KG1 (cell line): ENCODE measurements around the gene SS18.

Source experiments
- DNase-seq: peaks from one replicate; lab custom pipeline; 2025; lab: John Stamatoyannopoulos, UW

The SS18 gene

GRCh38 chr18:26071725-26072124 is 18.7 kb downstream of the SS18 start:
- no peak for DNase-seq

GRCh38 chr18:26071020-26071419 is 19.4 kb downstream of the SS18 start:
- DNase-seq: no peak

GRCh38 chr18:26059357-26059756 is 31.1 kb downstream of the SS18 start:
- DNase-seq: no peak

- DNase-seq: no peak
Measured at GRCh38 chr18:26057344-26057773, 33.1 kb downstream of the SS18 start.

- DNase-seq: no peak
Measured at GRCh38 chr18:26056291-26056690, 34.1 kb downstream of the SS18 start.

GRCh38 chr18:26052505-26052904 is 37.9 kb downstream of the SS18 start:
- DNase-seq: no peak

GRCh38 chr18:26051843-26052242 is 38.6 kb downstream of the SS18 start:
- DNase-seq: no peak

GRCh38 chr18:26046419-26047077 is 43.9 kb downstream of the SS18 start:
- DNase-seq: no peak

GRCh38 chr18:26044807-26045206 is 45.6 kb downstream of the SS18 start:
- DNase-seq: no peak

- no peak for DNase-seq
Measured at GRCh38 chr18:26040051-26040656, 50.3 kb downstream of the SS18 start.

GRCh38 chr18:26039203-26039602 is 51.2 kb downstream of the SS18 start:
- no peak for DNase-seq

- DNase-seq: no peak
Measured at GRCh38 chr18:26036635-26037034, 53.8 kb downstream of the SS18 start.

- no peak for DNase-seq
Measured at GRCh38 chr18:26034850-26035497, 55.4 kb downstream of the SS18 start.

- DNase-seq: no peak
Measured at GRCh38 chr18:26022585-26022984, 67.8 kb downstream of the SS18 start.

GRCh38 chr18:26021061-26021754 is 69.2 kb downstream of the SS18 start:
- DNase-seq: no peak

- DNase-seq: no peak
Measured at GRCh38 chr18:26017929-26018328, 72.5 kb downstream of the SS18 start.

- no peak for DNase-seq
Measured at GRCh38 chr18:26014462-26014861, 76.0 kb downstream of the SS18 start.

- DNase-seq: no peak
Measured at GRCh38 chr18:26008619-26009018, 81.8 kb downstream of the SS18 start.

GRCh38 chr18:26008096-26008495 is 82.3 kb downstream of the SS18 start:
- DNase-seq: no peak

- DNase-seq: no peak
Measured at GRCh38 chr18:26005950-26006349, 84.5 kb downstream of the SS18 start.

- DNase-seq: no peak
Measured at GRCh38 chr18:26004832-26005231, 85.6 kb downstream of the SS18 start.

- no peak for DNase-seq
Measured at GRCh38 chr18:26003817-26004216, 86.6 kb downstream of the SS18 start.

GRCh38 chr18:26003356-26003755 is 87.1 kb downstream of the SS18 start:
- no peak for DNase-seq
